IMR-90 (cell line): ENCODE results near the gene CNGB1.

Experiments
- CHD1 ChIP-seq: IDR thresholded peaks from 2 replicates; pipeline ENCODE4 v1.6.1; 2012; ENCODE audit warnings: low read depth, low read length, improper control_type of control experiment
- MAFK ChIP-seq: IDR thresholded peaks from 2 replicates; pipeline ENCODE4 v1.6.1; 2012; ENCODE audit warnings: low read depth, low read length, improper control_type of control experiment
- MAZ ChIP-seq: IDR thresholded peaks from 2 replicates; pipeline ENCODE4 v1.6.1; 2012; ENCODE audit warnings: low read depth, mild to moderate bottlenecking, low read length, improper control_type of control experiment, moderate library complexity, borderline replicate concordance
- MXI1 ChIP-seq: IDR thresholded peaks from 2 replicates; pipeline ENCODE4 v1.6.1; 2012; ENCODE audit warnings: low read depth, mild to moderate bottlenecking, low read length, moderate library complexity, borderline replicate concordance
- POLR2A ChIP-seq: IDR thresholded peaks from 2 replicates; pipeline ENCODE4 v1.6.1; 2012; ENCODE audit warnings: mild to moderate bottlenecking, low read depth, low read length
- RAD21 ChIP-seq: IDR thresholded peaks from 2 replicates; pipeline ENCODE4 v1.6.1; 2012; ENCODE audit warnings: low read length, improper control_type of control experiment
- RCOR1 ChIP-seq: IDR thresholded peaks from 2 replicates; pipeline ENCODE4 v1.6.1; 2012; ENCODE audit warnings: mild to moderate bottlenecking, low read length, improper control_type of control experiment; ENCODE audit not compliant: insufficient replicate concordance
- RFX5 ChIP-seq: IDR thresholded peaks from 2 replicates; pipeline ENCODE4 v1.8.0; 2012; ENCODE audit warnings: low read depth, mild to moderate bottlenecking, low read length, moderate library complexity
- SMC3 ChIP-seq: fragments of 150-350 bp; IDR thresholded peaks from 2 replicates; pipeline ENCODE4 v1.6.1; 2016; ENCODE audit warnings: low read depth, mild to moderate bottlenecking, antibody characterized with exemption, low read length, moderate library complexity
- TF ChIP-seq, protein P1 (sequence below): conservative IDR thresholded peaks from 2 replicates; pipeline ENCODE4 v1.5.1; 2012; ENCODE audit warnings: mild to moderate bottlenecking, low read depth, low read length, improper control_type of control experiment

DNA sequence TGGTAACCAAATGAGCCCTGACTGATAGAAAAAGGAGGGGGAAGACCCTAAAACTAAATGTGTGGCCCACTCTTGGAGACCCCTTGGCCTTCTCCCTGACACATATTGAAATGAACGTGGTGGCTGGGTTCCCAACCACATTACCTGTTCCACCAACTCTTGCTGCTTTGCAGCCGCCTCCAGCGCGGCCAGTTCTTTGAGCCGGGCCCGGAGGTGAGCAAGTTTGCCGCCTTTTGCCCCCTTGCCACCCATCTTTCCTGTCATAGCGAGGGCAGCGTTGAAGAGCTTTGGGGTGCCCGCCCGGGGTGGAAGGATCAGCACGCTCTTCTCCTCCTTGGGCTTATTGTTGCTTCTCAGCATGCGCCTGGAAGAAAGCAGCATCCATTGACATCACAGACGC lies 83.2 kb downstream of the CNGB1 start:
- TF ChIP-seq, protein P1, sequence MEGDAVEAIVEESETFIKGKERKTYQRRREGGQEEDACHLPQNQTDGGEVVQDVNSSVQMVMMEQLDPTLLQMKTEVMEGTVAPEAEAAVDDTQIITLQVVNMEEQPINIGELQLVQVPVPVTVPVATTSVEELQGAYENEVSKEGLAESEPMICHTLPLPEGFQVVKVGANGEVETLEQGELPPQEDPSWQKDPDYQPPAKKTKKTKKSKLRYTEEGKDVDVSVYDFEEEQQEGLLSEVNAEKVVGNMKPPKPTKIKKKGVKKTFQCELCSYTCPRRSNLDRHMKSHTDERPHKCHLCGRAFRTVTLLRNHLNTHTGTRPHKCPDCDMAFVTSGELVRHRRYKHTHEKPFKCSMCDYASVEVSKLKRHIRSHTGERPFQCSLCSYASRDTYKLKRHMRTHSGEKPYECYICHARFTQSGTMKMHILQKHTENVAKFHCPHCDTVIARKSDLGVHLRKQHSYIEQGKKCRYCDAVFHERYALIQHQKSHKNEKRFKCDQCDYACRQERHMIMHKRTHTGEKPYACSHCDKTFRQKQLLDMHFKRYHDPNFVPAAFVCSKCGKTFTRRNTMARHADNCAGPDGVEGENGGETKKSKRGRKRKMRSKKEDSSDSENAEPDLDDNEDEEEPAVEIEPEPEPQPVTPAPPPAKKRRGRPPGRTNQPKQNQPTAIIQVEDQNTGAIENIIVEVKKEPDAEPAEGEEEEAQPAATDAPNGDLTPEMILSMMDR, result no peak
- TF ChIP-seq MXI1 (no peak), CHD1 (no peak), RCOR1 (no peak), POLR2A (no peak), RFX5 (no peak), MAFK (no peak), SMC3 (no peak), MAZ (no peak), RAD21 (no peak)
